Erythroblast (primary cell): Measurements from ENCODE around the gene PLXNA2.

Experiments
- GATA1 ChIP-seq: IDR thresholded peaks from 2 replicates; pipeline ENCODE4 v1.6.1; 2011; ENCODE audit warnings: low read depth, mild to moderate bottlenecking, control low read depth, low read length, moderate library complexity
- POLR2A ChIP-seq: IDR thresholded peaks from 2 replicates; pipeline ENCODE4 v1.6.1; 2011; ENCODE audit warnings: mild to moderate bottlenecking, low read length

GRCh38 chr1:208163539-208163938, 80.6 kb downstream of the PLXNA2 start:
- TF ChIP-seq POLR2A = no peak
- TF ChIP-seq GATA1 = no peak
